ENCODE data around the gene GBP3.
"Not testable (repeated sequence)": the region's sequence is repeated elsewhere in the genome, so short reads cannot be mapped to it uniquely, and the experiment has no call there.

GBP3 gene

DNA sequence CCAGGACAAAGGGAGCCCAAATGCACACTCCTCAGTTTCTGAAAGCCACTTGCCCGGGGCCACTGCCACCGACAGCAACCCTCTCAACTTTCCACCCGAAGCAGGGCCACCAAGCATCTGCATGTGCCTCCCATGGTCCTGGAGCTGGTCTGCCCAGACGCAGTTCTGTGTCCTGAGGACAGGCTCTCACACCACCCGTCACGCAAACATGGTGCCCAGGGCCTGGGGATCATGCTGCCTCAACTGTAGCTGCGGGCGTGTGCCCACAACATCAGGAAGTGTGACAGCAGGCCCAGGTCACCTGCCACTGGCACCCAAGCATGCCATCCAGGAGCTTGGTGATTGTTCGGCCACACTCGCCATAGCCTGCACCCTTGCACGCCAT, 28.0 kb upstream of the GBP3 start:
- Histone ChIP-seq H3K4me3 (ENCODE audit: low read length) (no peak overlapping the region), H3K36me3 (ENCODE audit: control insufficient read depth, insufficient read depth, low read length, severe bottlenecking) (peaks cover 17% of the 10 kb centered on the region), H3K4me1 (ENCODE audit: control insufficient read depth, insufficient read depth, low read length) (no peaks in the 10 kb centered on the region), H3K9ac (ENCODE audit: low read length) (no peak overlapping the region), H3K27me3 (replicated peaks; ENCODE audit: control insufficient read depth, insufficient read depth, low read length) (no peaks in the 10 kb centered on the region), H3K9me3 (ENCODE audit: control insufficient read depth, low read length) (no peaks in the 10 kb centered on the region)
- no peak for DNase-seq (ENCODE audit: low read depth)

DNA sequence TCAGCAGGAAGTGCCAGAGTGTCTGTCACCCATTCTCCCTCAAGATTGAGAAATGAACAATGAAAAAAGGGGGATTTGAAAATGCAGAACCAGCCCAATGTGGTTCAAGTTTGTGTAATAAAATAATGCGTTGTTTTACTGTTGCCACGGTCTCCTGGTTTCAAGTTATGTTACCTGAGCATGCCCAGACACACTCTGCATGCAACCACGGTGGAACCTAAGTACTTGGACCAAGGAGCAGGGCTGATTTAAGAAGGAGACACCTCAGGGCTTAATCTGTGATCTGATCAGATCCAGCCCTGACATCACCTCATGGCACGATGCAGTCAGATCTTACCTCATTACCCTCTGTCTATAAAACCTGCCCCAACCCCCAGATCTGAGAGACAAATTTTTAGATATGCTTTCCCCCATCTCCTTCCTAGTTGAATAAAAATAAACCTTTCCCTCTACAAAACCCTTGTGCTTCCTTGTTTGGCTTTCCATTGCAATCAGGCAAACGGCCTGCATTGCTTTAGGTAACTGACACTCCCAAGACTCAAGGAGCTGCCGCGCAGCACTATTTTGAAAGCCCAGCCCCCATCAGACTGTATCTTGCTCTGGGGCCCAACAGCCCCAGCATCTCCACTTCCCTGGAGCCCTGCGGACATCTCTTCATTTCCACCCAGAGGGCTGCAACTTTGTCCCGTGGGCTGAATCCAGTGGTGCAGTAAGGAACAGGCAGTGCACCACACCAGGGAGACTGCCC, 27.4 kb upstream of the GBP3 start:
- DNase-seq (ENCODE audit: low read depth); H3K4me1 ChIP-seq (ENCODE audit: control insufficient read depth, insufficient read depth, low read length); H3K4me3 ChIP-seq (ENCODE audit: low read length): not testable (repeated sequence)

DNA sequence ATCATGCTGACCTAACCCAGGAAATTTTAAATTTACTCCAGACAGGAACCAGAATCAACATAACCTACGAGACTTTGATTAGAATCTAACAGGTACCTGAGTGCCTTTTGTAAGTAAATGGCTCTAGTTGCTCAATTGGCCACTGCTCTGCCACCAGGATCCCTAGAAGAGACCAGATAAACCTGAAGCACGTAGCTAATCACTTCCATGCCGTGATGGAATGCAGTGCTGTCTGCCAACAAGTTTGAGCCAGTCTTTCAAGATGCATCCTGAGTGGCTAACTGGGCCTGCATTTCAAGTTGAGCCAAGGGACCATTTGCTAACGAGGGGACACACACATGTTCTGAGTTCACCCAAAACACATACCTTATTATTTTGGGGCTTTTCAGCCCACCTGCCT, 26.5 kb upstream of the GBP3 start:
- not testable (repeated sequence) for H3K27me3 ChIP-seq (replicated peaks; ENCODE audit: control insufficient read depth, insufficient read depth, low read length); H3K9ac ChIP-seq (ENCODE audit: low read length); H3K4me3 ChIP-seq (ENCODE audit: low read length); H3K9me3 ChIP-seq (ENCODE audit: control insufficient read depth, low read length); DNase-seq (ENCODE audit: low read depth); H3K4me1 ChIP-seq (ENCODE audit: control insufficient read depth, insufficient read depth, low read length)
- H3K36me3 ChIP-seq (ENCODE audit: control insufficient read depth, insufficient read depth, low read length, severe bottlenecking): peaks cover 13% of the 10 kb centered on the region

More for the DNA sequence above, 27.4 kb upstream of the GBP3 start:
- H3K9ac ChIP-seq (ENCODE audit: low read length); H3K9me3 ChIP-seq (ENCODE audit: control insufficient read depth, low read length); H3K27me3 ChIP-seq (replicated peaks; ENCODE audit: control insufficient read depth, insufficient read depth, low read length): not testable (repeated sequence)
- H3K36me3 ChIP-seq (ENCODE audit: control insufficient read depth, insufficient read depth, low read length, severe bottlenecking): peaks cover 13% of the 10 kb centered on the region

DNA sequence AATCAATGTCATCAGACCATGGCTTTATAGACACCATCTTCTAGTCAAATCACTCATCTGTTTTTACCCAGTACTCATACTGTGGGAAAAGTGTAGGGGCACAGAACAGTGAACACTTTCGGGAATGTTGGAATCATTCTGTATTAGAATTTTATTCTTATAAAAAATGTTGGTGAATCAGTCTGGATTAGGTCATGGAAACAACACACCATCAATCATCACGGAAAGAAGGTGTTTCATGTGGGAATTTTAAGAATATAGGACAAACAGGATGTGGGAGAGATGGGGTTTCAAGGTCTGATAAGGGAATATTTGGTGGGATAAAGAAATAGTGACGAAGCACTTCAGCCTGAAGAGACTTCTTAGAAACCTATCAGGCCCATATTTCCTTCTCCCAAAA, 25.1 kb upstream of the GBP3 start:
- Histone ChIP-seq H3K4me1 (ENCODE audit: control insufficient read depth, insufficient read depth, low read length) (no peaks in the 10 kb centered on the region), H3K36me3 (ENCODE audit: control insufficient read depth, insufficient read depth, low read length, severe bottlenecking) (peaks cover 2% of the 10 kb centered on the region), H3K9me3 (ENCODE audit: control insufficient read depth, low read length) (no peaks in the 10 kb centered on the region), H3K9ac (ENCODE audit: low read length) (no peak overlapping the region), H3K27me3 (replicated peaks; ENCODE audit: control insufficient read depth, insufficient read depth, low read length) (no peaks in the 10 kb centered on the region), H3K4me3 (ENCODE audit: low read length) (no peak overlapping the region)
- no peak for DNase-seq (ENCODE audit: low read depth)

DNA sequence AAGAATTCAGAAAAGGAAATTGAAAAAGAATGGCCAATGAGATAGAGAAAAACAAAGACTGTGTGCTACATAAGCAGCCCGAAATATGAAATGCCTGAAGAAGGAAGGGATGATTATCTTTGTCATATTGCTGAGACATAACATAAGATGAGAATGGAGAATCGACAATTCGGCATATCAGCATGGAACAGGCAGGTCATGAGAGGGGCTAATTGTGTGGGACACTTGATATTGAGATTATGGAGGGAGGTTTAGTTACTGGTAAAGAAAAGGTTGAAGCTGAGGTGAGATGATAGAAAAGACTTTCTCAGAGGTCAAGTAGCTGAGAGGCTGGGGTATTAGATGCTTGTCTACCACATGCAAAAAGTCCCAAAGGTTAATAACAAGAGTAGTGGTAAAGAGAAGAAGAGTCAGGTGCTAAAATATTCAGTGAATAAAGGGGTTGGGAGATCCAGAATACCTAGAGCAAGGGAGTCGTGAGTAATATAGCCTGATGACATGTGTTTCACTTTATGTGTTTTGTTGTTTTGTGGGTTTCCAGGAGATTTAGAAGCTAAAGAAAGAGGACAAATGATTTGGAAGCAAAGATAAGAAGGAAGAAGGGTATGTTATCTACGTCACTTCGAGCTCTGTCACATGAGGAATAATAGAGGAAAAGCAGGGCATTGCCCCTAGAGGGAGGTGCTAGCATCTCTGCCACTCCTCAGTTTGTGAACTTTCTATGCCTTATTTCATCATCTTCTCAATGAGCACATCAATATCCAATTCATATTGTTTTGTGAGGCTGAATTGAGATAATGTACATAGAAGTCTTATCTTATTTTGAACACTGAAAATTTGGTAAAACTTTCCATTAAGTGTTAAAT, 23.9 kb upstream of the GBP3 start:
- H3K9me3 ChIP-seq (ENCODE audit: control insufficient read depth, low read length); H3K9ac ChIP-seq (ENCODE audit: low read length); H3K4me1 ChIP-seq (ENCODE audit: control insufficient read depth, insufficient read depth, low read length); H3K4me3 ChIP-seq (ENCODE audit: low read length); H3K36me3 ChIP-seq (ENCODE audit: control insufficient read depth, insufficient read depth, low read length, severe bottlenecking); H3K27me3 ChIP-seq (replicated peaks; ENCODE audit: control insufficient read depth, insufficient read depth, low read length): not testable (repeated sequence)
- peak; percentile 20 for DNase-seq (ENCODE audit: low read depth)

DNA sequence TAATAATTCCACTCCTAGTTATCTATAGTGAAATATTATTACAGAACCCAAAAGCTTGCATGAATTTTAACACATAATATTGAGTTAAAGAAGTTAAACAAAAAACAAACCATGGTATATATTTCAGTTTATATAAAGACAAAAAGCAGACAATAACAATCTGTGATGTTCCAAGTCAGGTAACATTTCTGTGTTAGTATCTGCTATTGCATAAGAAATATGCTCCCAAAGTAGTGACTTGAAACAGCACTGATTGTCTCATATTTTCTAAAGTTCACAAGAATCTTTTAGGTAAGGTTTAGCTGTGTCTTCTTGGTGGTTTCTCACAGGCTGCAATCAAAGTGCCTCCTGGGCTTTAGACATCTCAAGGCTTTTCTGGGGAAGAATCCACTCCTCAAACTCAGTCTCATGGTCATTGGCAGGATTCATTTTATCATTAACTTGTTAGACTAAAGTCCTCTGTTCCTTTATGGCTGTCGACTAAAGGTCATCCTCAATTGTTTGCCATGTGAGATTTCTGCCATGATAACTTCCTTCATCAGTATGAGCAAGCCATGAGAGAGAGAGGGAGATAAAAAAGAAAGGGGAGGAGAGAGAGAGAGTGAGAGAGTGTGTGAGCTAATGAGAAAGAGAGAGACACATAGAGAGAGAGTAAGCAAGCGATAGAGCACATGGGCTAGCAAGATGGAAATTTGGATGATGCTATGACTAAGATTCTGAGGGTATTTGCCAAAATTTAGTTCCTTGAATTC, 22.5 kb upstream of the GBP3 start:
- H3K27me3 ChIP-seq (replicated peaks; ENCODE audit: control insufficient read depth, insufficient read depth, low read length): no peaks in the 10 kb centered on the region
- H3K9me3 ChIP-seq (ENCODE audit: control insufficient read depth, low read length): no peaks in the 10 kb centered on the region
- DNase-seq (ENCODE audit: low read depth): no peak

DNA sequence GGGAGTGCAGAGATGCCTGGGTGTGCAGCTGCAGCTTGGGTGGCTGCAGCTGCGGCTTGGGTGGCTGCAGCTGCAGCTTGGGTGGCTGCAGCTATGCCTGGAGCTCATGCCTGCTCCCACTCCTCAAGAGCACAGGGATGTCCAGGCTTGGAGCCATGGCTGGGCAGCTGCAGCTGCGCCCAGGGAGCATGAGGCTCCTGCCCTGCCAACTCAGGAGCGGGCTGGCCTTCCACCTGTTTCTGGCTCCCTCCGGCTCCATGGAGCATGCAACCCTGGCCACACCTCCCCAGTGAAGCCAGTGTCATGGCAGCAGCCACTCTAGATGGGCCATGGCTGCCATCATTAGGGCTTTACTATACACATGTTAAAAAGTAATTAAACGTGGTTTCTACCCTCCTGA, 21.3 kb upstream of the GBP3 start:
- Histone ChIP-seq H3K27me3 (replicated peaks; ENCODE audit: control insufficient read depth, insufficient read depth, low read length) (no peaks in the 10 kb centered on the region), H3K9me3 (ENCODE audit: control insufficient read depth, low read length) (no peaks in the 10 kb centered on the region), H3K4me3 (ENCODE audit: low read length) (no peak overlapping the region), H3K4me1 (ENCODE audit: control insufficient read depth, insufficient read depth, low read length) (peaks cover 26% of the 10 kb centered on the region), H3K36me3 (ENCODE audit: control insufficient read depth, insufficient read depth, low read length, severe bottlenecking) (no peaks in the 10 kb centered on the region), H3K9ac (ENCODE audit: low read length) (no peak overlapping the region)
- no peak for DNase-seq (ENCODE audit: low read depth)

More for the DNA sequence above, 22.5 kb upstream of the GBP3 start:
- no peak overlapping the region for H3K4me3 ChIP-seq (ENCODE audit: low read length)
- H3K4me1 ChIP-seq (ENCODE audit: control insufficient read depth, insufficient read depth, low read length): peaks cover 19% of the 10 kb centered on the region
- H3K36me3 ChIP-seq (ENCODE audit: control insufficient read depth, insufficient read depth, low read length, severe bottlenecking): no peaks in the 10 kb centered on the region
- no peak overlapping the region for H3K9ac ChIP-seq (ENCODE audit: low read length)

DNA sequence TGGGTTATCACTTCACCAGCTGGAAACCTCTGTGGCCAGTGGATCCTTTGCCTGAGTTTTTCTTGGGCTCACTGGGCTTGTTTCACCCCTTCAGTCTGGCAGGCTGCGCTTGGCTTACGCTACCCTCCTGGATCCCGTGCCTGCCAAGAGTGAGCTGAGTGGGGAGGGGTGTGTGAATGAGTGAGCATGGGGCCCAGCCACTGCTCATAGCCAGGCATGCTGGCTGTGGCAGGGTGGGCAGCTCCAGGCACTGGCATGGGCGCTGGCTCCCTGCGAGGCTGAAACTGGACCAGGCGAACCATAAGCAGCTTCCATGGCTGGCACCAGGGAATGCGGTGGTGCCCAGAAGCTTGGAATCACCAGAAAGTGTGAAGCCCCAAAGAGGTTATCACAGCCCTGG, 19.8 kb upstream of the GBP3 start:
- Histone ChIP-seq H3K27me3 (replicated peaks; ENCODE audit: control insufficient read depth, insufficient read depth, low read length) (no peaks in the 10 kb centered on the region), H3K9ac (ENCODE audit: low read length) (no peak overlapping the region), H3K4me3 (ENCODE audit: low read length) (no peak overlapping the region), H3K9me3 (ENCODE audit: control insufficient read depth, low read length) (no peaks in the 10 kb centered on the region), H3K36me3 (ENCODE audit: control insufficient read depth, insufficient read depth, low read length, severe bottlenecking) (no peaks in the 10 kb centered on the region), H3K4me1 (ENCODE audit: control insufficient read depth, insufficient read depth, low read length) (peaks cover 26% of the 10 kb centered on the region)
- DNase-seq (ENCODE audit: low read depth): no peak

DNA sequence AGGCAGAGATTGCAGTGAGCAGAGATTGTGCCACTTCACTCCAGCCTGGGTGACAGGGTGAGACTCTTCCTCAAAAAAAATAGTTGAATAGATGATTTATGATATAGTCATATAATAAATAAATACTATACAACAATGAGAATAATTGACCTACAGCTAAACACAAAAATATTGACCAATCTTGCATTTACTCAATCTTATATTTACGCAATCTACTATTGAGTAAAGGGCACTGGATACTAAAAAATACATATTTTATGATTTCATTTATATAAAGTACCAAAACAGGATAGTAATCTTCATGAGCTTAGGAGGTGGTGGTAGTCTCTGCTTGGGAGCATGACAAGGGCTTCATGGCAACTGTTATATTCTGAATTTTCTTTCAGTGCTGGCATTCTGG, 19.1 kb upstream of the GBP3 start:
- no peaks in the 10 kb centered on the region for H3K36me3 ChIP-seq (ENCODE audit: control insufficient read depth, insufficient read depth, low read length, severe bottlenecking)
- peaks cover 26% of the 10 kb centered on the region for H3K4me1 ChIP-seq (ENCODE audit: control insufficient read depth, insufficient read depth, low read length)
- peak overlapping the region; percentile 46 for H3K4me3 ChIP-seq (ENCODE audit: low read length)
- H3K27me3 ChIP-seq (replicated peaks; ENCODE audit: control insufficient read depth, insufficient read depth, low read length): no peaks in the 10 kb centered on the region
- H3K9ac ChIP-seq (ENCODE audit: low read length): no peak overlapping the region
- H3K9me3 ChIP-seq (ENCODE audit: control insufficient read depth, low read length): no peaks in the 10 kb centered on the region
- DNase-seq (ENCODE audit: low read depth): no peak

DNA sequence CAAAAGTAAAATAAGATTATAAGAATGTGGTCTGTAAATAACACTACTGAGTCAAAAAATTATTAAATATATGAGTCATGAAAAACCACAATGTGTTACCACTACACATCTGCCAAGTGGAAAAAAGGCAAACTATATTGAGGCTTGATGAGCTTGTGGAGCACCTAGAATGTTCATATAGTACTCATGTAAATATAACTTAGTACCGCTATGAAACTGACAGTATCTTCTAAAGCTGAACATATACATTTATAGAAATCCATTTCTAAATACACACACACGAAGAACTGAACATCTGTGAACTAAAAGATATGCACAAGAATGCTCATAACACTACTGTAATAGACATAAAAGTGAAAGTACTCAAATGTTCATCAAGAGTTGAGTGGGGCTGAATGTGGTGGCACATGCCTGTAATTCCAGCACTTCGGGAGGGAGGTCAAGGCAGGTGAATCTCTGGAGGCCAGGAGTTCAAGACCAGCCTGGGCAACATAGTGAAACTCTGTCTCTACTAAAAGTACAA, 18.5 kb upstream of the GBP3 start:
- no peaks in the 10 kb centered on the region for H3K9me3 ChIP-seq (ENCODE audit: control insufficient read depth, low read length)
- H3K36me3 ChIP-seq (ENCODE audit: control insufficient read depth, insufficient read depth, low read length, severe bottlenecking): no peaks in the 10 kb centered on the region
- H3K27me3 ChIP-seq (replicated peaks; ENCODE audit: control insufficient read depth, insufficient read depth, low read length): no peaks in the 10 kb centered on the region
- H3K9ac ChIP-seq (ENCODE audit: low read length): no peak overlapping the region
- peaks cover 26% of the 10 kb centered on the region for H3K4me1 ChIP-seq (ENCODE audit: control insufficient read depth, insufficient read depth, low read length)
- peak; percentile 34 for DNase-seq (ENCODE audit: low read depth)
- H3K4me3 ChIP-seq (ENCODE audit: low read length): no peak overlapping the region

DNA sequence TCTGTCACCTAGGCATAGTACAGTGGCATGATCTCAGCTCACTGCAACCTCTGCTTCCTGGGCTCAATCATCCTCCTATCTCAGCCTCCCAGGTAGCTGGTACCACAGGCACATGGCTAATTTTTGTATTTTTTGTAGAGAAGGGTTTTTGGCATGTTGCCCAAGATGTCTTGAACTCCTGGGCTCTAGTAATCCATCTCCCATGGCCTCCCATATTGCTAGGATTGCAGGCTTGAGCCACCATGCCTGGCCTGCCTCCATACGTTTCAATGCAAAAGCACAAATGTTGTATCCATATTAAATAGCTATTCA, 17.6 kb upstream of the GBP3 start:
- no peaks in the 10 kb centered on the region for H3K36me3 ChIP-seq (ENCODE audit: control insufficient read depth, insufficient read depth, low read length, severe bottlenecking)
- H3K4me3 ChIP-seq (ENCODE audit: low read length): no peak overlapping the region
- peaks cover 26% of the 10 kb centered on the region for H3K4me1 ChIP-seq (ENCODE audit: control insufficient read depth, insufficient read depth, low read length)
- H3K27me3 ChIP-seq (replicated peaks; ENCODE audit: control insufficient read depth, insufficient read depth, low read length): no peaks in the 10 kb centered on the region
- H3K9ac ChIP-seq (ENCODE audit: low read length): no peak overlapping the region
- DNase-seq (ENCODE audit: low read depth): no peak
- no peaks in the 10 kb centered on the region for H3K9me3 ChIP-seq (ENCODE audit: control insufficient read depth, low read length)
